Activated gamma-delta T cell (primary cell): ENCODE data around the gene JAKMIP1.

ENCODE experiments used
- DNase-seq: peaks from one replicate; lab custom pipeline; 2025; lab: John Stamatoyannopoulos, UW

Gene JAKMIP1

DNA sequence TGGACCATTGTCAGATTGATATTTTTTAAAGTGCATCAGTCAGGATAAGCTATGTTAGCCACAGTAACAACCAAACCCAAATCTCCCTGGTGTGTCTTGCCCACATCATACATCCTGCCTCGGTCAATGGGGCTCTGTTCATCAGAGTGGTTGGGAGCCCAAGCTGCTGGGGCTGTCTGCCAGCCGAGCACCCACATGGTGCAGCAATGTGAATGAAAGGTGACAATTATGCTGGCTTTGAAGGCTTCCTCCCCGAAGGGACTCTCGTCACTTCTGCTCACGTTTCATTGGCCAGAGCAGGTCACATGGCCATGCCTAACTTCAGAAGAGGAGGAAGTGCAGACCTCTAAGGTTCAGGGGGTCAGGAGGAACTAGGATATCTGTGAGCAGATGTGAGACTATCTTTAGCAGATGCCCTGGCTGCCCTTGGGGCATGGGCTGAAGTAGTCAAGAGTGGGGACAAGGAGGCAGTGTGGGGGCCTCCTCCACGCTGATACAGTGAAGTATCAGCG lies 1.3 kb upstream of the JAKMIP1 start:
- peak; percentile 15 for DNase-seq

DNA sequence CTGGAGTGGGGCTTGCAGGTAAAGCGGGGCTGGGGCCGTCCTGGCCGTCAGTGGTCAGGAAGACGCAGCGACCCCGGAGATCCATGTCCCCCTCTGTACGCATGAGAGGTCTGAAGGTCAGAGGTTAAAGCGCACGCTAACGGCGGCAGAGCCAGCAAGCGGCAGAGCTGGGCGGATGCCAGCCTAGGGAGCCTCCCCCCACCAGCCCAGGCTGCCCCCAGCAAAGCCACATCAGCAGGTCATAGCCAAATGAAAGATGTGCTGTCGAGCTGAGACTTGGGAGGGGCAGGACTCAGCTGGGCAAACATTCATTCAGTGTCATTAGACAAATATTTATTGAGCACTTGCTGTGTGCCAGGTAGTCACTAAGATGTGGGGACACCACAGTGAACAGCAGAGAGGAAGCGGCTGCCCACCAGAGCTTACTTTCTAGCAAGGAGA lies 593 bp upstream of the JAKMIP1 start:
- DNase-seq: no peak

DNA sequence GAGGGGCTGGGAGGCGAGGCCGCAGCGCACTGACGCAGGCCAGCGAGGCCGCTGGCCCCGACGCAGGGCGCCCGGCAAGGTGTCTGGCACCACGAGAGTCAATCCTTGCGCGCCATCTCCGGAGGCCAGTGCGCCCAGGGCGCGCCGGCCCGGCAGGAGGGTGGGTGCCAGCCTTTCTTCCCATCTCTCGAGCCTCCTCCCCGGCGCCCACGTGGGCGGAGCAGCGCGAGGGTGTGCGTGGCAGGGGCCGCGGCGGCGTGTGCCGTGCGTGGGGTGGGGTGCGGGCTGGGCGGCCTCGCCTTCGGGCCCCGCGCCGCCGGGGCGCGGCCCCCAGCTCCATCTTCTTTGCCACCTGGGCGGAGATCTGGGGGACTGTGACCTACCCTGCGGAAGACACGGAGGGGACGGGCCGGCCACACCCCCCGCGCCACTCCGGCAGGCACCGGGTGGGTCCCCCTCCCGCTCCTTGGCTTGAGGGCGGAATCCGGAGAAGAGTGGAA lies 877 bp downstream of the JAKMIP1 start:
- peak; percentile 49 for DNase-seq

DNA sequence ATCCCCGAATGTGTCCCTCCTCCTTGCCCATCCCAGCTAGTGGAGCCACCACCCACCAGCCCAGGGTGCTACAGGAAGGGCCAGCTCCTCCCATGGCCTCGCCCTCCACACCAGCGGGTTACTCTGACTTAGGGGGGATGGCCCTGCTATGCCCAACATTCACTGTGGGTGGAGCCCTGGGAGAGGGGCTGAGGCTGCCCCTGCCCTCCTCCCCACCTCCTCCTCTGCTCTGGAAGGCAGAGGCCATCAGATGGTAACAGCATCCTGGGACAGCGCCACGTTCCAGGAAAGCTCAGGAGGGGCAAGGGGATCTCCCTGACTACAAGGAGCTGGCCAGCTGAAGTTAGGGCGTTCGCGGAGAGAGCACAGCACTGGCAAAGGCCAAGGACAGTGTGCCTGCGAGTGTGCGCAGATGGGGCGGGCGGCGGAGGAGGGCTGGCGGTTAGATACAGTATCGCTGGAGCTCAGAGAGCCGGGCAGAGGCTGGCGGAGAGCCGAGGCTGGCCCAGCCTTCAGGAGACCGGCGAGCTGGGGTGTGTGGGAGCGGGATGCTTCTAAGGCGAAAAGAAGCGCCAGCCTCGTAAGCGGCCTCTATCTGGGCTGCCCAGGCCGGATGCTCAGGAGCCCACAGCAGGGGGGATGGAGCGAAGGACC lies 1.5 kb downstream of the JAKMIP1 start:
- DNase-seq: peak; percentile 38

DNA sequence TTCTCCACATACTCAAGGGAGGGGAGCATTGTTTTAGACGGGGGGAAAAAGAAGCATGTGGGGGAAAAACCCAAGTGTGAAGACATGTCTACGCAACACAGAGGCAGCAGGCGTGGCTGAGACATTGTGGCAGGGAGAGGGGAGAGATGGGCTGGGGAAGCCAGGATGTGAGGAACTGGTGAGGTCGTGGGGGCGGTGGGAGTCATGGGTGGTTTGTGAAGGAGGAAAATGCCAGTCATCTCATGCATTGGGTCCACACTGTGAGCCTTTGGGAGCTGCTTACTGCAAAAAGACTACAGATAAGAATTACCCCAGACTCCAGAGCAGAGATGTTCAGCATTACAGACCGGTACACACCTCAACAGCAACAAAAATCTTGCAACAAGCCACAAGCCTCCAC lies 2.1 kb downstream of the JAKMIP1 start:
- peak; percentile 15 for DNase-seq

DNA sequence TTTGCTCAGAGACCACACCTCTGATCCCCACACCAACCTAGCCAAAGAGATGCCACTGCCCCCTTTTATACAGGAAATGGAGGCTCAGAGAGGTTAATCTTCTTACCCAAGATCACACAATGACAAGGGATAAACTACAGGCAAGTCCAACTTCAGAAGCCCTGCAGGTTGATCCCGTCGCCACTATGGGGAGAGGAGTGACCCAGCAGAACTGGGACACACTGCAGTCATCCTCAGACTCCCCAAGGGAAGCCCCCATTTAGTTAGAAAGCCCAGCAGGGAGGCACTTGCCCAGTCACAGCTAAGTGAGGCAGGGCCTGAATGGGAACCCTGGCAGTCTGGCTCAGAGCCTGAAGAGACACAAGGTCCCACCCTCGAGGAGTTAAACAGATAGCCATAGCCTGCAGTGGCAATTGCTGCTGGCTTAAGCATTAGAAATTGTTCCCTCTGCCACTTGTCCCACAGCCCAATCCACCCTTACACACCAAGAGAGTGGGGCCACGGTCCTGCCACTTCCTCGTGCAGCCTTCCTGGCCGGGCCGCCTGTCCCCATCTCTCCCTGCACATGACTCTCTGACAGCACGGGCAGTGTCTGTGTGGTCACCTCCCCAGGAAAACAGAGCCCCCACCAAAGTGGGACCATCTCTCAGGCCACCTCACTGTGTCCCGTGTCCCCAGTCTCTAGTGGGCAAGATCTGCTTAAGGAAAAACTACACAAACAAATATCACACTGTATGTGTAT lies 2.7 kb downstream of the JAKMIP1 start:
- no peak for DNase-seq

DNA sequence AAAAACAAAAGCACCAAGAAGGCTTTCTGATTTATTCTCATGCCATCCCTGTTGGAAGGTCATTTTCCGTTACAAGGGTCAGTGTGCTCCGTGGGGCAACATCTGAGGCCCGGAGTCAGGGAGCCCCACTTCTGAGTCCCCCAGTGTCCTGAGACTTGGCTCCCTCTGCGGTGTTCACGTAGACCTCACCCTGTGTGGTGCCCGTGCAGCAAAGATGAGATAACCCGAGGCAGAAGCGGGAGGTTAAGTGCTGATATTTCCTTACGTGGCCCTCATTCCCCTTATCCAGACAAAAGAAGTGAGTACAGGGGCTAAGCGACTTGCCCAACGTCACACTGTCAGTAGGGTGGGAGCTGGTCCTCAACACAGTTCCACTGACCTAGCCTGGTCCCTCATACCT lies 3.5 kb downstream of the JAKMIP1 start:
- no peak for DNase-seq

DNA sequence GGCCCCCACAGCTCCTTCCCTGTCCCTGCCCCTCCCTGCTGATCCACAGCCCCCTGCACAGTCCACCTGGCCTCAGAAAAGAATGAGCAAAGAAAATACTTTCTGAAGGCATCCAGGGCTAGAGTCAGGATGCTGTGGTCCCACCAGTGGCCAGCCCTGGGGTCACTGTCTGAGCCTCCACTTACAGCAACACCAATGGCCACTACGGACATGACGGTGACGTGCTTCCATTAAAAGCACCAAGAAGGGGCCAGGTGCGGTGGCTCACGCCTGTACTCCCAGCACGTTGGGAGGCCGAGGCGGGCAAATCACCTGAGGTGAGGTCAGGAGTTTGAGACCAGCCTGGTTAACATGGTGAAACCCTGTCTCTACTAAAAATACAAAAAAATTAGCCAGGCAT lies 4.0 kb downstream of the JAKMIP1 start:
- no peak for DNase-seq

DNA sequence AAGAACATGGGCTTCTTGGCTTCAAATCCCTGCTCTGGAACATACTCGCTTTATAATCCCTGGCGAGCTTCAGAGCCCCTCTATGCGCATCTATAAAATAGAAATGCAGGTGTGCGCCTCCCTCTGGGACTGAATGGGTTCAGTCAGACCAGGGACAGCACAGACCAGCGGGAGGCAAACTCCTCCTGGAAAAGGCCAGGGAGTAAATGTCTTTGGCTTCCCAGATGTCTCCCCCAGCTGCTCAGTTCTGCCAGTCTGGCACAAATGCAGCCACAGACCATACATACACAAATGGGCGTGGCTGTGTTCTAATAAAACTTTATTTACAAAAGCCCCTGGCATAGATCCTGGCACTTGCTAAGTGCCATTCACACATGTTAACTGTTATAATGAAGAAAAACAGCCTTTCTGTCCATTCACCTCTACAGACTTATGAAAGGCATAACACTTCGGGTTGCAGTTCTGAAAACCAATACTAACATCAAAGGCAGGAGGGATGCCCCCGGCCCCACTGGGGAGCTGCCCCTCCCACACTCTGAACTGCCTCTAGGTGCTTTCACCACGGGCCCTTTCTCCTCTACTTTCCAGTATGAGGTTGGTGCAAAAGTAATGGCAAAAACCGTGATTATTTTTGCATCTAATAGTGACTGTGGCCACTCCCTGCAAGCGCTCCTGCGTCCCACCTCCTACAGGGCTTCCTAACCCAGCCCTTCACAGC lies 4.6 kb downstream of the JAKMIP1 start:
- DNase-seq: no peak

DNA sequence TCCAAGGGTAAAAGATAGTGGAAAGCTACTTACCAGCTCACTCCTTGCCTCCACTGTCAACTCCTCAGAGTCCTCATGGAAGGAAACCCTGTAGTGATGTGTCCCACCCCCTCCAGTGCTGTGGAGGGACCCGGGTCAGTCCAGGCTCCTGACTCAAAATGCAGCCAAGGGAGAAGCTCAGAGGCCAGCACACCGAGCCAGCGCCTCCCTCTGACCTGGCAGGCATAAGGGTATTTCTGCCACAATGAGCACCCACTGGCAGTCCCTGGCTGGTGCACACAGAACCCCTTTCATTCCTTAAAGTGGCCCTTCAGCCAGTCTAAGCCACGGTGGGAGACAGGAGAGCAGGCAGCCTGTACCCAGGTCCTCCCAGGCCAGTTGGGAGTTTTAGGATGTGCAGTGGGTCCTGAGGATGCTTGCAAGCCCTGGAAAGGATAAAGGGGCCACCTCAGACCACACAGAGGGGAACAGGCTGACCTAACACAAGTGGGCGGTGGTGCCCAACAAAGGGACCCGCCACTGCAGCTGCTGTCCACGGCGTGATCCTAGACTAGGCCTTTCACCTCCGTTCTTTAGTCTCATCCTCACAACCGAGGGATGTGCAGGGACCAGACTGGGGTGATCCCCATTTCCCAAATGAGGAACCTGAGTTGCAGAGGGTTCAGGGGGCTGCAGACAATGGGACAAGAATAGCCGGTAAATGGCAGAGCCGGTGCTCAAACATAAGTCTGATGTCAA lies 5.7 kb downstream of the JAKMIP1 start:
- DNase-seq: no peak

DNA sequence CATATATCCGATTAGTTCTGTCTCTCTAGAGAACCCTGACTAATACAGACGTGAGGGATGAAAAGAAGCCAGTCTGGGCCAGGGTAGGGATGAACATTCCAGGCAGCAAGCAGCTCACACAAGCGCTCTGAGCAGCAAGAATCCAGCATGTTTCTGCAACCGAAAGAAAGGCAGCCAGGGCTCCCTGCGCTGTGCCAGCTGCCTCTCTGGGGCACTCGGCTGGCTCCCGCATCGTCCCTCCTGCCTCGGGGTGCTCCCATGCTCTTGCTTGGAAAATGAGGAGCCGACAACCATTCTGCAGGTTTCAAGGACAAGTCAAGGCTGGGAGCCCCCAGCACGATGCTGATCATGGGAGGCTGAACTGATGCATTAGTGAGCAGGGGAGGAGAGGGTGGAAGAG lies 7.0 kb downstream of the JAKMIP1 start:
- DNase-seq: no peak

DNA sequence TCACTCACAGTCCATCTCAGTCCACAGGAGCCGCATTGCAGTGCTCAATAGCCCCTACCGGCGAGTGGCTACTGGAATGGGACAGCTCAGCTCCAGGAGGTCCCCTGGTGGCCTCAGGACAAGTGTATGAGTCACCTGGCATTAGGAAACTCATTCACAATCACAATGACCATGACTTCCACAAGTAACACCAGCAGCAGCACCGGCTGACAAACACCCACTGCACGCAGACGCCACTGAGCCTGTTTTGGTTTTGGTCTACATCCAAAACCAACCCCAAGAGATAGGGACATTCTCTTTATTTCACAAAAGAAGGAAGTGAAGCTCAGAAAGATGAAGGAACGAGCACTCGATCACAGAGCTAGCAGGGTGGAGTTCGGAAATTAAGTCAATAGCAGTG lies 8.1 kb downstream of the JAKMIP1 start:
- no peak for DNase-seq

DNA sequence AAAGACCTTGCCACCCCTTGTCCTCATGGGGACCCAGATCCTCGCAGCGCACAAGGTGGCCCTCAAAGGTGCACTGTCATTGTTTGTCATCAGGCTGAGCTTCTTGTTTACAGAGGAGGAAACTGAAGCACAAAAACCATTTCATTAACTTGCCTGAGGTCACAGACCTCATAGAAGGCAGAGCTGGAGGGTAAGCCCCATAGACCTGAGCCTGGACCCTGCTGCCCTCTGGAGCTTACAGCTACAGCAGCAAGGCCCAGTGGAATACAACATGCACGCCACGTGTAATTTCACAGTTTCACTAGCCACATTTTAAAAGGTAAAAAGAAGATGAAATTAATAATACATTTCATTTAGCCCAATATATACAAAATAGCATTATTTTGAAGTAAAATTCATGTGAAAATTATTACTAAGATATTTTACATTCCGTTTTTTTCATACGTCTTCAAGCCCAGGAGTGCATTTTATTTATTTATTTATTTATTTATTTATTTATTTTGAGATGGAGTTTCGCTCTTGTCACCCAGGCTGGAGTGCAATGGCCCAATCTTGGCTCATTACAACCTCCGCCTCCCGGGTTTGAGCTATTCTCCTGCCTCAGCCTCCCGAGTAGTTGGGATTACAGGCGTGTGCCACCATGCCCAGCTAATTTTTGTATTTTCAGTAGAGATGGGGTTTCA lies 8.8 kb downstream of the JAKMIP1 start:
- DNase-seq: no peak

DNA sequence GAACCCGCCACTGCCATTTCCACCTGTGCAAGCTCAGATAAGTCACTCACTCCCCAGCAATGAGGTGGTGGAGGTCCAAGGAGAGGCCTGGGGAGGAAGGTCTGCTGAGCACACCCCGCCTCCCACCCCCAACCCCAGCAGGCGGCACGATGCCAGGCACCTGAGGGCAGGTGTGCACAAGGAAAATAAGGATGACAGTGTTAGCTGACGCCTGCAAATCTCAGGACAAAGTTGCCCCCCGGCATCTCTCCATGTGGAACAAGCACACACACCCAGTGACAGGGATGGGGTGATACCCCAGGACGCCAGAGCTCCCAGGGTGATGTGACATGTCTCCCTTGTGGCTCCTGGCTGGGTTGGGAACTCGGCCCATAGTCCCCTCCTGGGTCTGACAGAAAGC lies 9.9 kb downstream of the JAKMIP1 start:
- DNase-seq: no peak

DNA sequence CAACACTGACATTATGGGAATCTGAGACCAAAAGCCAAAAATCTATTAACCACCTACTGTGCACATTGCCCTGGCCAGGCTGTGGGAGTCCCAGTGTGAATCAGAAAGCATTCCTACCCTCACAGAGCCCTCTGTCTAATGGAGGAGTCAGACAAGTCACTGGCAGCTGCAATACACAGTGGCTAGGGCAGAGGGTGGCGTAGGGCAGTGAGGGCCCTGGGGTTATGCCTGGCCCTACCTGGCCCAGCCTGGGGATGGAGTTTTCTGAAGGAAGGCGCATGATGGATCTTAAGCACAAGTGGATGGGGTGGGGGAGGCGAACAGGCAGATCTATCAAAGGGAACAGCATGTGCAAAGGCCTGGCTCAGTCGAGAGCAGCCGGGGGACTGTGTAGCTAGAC lies 10.8 kb downstream of the JAKMIP1 start:
- no peak for DNase-seq

DNA sequence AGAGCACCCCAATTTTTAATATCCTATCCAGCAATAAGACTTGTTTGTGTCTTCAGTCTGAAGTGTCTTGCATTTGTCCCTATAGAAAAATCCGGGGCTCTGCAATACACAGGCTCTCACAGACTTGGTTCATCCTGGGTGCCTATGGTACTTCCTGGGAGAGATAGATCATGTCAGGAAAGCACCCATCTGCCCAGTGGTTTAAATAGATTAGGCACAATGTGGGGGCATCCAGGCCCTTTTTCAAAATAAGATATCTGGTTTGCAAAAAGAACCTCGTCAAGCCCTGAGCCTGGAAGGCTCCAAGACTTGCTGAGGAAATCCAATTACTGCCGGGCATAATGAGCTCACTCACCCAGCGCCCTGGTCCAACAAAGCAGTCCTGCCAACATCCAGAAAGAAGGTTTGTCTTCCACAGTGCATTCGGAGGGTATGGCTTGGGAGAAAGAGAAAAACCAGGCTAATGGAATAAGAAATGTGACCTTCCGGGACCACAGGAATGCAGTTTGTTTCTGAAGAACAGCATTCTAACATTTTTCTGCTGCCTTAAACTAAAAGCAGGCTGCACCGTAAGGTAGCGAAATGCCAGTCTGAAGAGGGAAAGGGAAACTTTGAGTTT lies 11.6 kb downstream of the JAKMIP1 start:
- DNase-seq: no peak

DNA sequence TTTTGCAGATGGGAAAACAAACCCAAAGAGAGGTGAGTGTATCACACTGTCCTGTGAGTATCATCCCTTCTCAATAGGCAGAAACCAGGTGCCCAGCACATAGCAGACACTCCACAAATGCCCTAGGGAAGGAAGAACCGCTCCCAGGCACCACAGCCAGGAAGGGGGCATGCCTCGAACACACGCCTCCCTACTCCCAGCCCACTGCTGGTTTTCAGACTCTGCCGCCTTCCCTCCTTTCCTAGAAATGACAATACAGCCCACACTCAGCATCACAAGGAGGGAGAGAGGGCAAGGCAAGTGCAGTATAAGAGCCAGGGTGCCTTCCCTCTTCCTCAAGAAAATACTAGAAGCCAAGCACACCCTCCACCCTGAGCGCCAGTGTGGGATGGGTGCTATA lies 16.2 kb downstream of the JAKMIP1 start:
- no peak for DNase-seq

DNA sequence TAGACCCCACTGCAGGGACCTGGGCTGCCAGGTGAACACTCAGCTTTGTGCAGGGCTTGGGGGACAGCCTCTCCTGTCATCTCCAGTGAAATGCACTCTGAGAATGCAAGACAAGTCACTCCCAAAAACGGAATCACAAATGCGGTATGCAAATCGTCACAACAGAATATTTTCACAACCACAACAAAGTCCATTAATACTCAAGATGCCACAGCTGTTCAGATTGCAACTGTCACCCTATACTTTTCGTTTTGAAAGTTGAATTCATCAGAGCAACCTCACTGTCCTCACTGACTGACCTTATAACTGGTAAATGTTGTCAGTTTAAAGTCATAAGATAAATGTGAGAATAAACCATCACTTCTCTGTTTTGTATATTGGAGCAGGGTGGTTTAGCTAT lies 16.6 kb downstream of the JAKMIP1 start:
- DNase-seq: no peak

DNA sequence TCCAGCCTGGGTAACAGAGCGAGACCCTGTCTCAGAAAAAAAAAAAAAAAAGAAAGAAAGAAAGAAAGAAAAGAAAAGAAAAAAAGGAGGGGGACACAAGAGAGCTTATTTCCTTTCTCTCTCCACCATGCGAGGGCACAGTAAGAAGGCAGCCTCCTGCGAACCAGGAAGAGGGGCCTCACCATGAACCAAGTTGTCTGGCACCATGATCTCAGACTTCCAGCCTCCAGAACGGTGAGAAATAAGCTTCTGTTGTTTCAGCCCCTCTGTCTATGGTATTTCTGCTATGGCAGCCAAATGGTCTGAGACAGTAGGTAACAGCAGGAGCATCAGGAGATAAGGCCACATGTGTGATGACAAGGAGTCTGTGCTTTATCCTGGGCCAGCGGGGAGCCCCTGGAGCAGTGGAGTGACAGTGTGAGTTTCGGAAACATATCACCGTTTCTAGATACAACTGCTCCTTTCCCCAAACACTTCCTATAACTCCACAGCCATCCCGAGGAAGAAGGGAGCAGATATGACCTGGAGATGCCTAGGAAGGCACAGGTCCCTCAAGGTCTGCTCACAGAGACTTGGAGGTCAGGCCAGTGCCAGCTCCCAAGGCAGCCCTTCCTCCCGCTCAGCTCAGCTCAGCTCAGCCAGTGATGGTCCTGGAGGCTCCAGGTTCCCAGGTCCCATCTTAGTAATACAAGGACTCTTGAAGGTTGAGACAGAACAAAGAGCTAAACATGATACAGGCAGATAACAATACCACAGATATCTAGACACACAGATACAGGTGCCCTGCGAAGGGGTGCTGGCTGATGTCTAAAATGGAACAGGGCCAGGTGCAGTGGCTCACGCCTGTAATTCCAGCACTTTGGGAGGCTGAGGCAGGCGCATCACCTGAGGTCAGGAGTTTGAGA lies 17.7 kb downstream of the JAKMIP1 start:
- no peak for DNase-seq
